Inflammatory macrophage (primary cell): ENCODE measurements around the gene WDR27.
"Not testable (repeated sequence)": the region's sequence is repeated elsewhere in the genome, so short reads cannot be mapped to it uniquely, and the experiment has no call there.

Source experiments
- DNase-seq, 2 donors: peaks; one replicate each; pipeline ENCODE4 v3.0.0-alpha.2; 2020 to 2022

The WDR27 gene

GRCh38 chr6:169511785-169512184 is 190.0 kb downstream of the WDR27 start:
- DNase-seq: not testable (repeated sequence)

- no peak for DNase-seq
Measured at GRCh38 chr6:169510871-169511270, 191.0 kb downstream of the WDR27 start.

GRCh38 chr6:169508452-169508851 is 193.4 kb downstream of the WDR27 start:
- DNase-seq: no peak

- no peak for DNase-seq
Measured at GRCh38 chr6:169503422-169504152, 198.2 kb downstream of the WDR27 start.

- no peak for DNase-seq
Measured at GRCh38 chr6:169502445-169502844, 199.4 kb downstream of the WDR27 start.

GRCh38 chr6:169501777-169502313 is 200.0 kb downstream of the WDR27 start:
- DNase-seq: no peak

- DNase-seq: no peak
Measured at GRCh38 chr6:169501128-169501527, 200.7 kb downstream of the WDR27 start.

- DNase-seq: no peak
Measured at GRCh38 chr6:169500688-169501087, 201.1 kb downstream of the WDR27 start.

GRCh38 chr6:169499848-169500247 is 202.0 kb downstream of the WDR27 start:
- DNase-seq: no peak

GRCh38 chr6:169498916-169499513 is 202.8 kb downstream of the WDR27 start:
- DNase-seq: no peak

GRCh38 chr6:169495601-169496000 is 206.2 kb downstream of the WDR27 start:
- no peak for DNase-seq

GRCh38 chr6:169494038-169494437 is 207.8 kb downstream of the WDR27 start:
- DNase-seq: no peak

- no peak for DNase-seq
Measured at GRCh38 chr6:169491482-169491881, 210.3 kb downstream of the WDR27 start.

GRCh38 chr6:169490830-169491229 is 211.0 kb downstream of the WDR27 start:
- no peak for DNase-seq

- DNase-seq: no peak
Measured at GRCh38 chr6:169490246-169490641, 211.6 kb downstream of the WDR27 start.

GRCh38 chr6:169489563-169490245 is 212.1 kb downstream of the WDR27 start:
- DNase-seq: no peak

- DNase-seq: no peak
Measured at GRCh38 chr6:169487579-169488436, 214.0 kb downstream of the WDR27 start.

GRCh38 chr6:169479783-169480495 is 221.9 kb downstream of the WDR27 start:
- DNase-seq: no peak

- DNase-seq: no peak
Measured at GRCh38 chr6:169474362-169474761, 227.5 kb downstream of the WDR27 start.

- DNase-seq: no peak
Measured at GRCh38 chr6:169473663-169474062, 228.2 kb downstream of the WDR27 start.

GRCh38 chr6:169472786-169473416 is 228.9 kb downstream of the WDR27 start:
- DNase-seq: no peak
